GM13977 (cell line): ENCODE results near the gene FANCI.

ENCODE experiments used
- DNase-seq: peaks from one replicate; pipeline ENCODE4 v3.0.0; 2012; ENCODE audit warnings: low spot score
- CTCF ChIP-seq: IDR thresholded peaks from 2 replicates; pipeline ENCODE4 v1.5.1; 2012; ENCODE audit warnings: mild to moderate bottlenecking, control low read depth; ENCODE audit not compliant: insufficient read depth; ENCODE audit errors: extremely low read depth, missing control alignments
- in situ Hi-C: fragments of 300-500 bp; cut with MboI; formaldehyde crosslinking; loops from one replicate; pipeline ENCODE4 v1.12.0; 2022; ENCODE audit warnings: low sequenced_read_pairs, low pct_unique_long_range_greater_than_20kb, mixed read lengths, inconsistent platforms; ENCODE audit not compliant: unreplicated experiment

Gene FANCI

GRCh38 chr15:89301304-89302089, 57.7 kb downstream of the FANCI start:
- DNase-seq: no peak
- TF ChIP-seq CTCF: no peak
- in situ Hi-C loops: no loop called here

GRCh38 chr15:89303986-89304385, 60.2 kb downstream of the FANCI start:
- no peak for DNase-seq
- in situ Hi-C loops: no loop called here
- no peak for TF ChIP-seq CTCF

GRCh38 chr15:89305395-89305794, 61.6 kb downstream of the FANCI start:
- in situ Hi-C loops: no loop called here
- no peak for DNase-seq
- no peak for TF ChIP-seq CTCF

GRCh38 chr15:89307046-89307587, 63.3 kb downstream of the FANCI start:
- DNase-seq: no peak
- in situ Hi-C loops: no loop called here
- TF ChIP-seq CTCF: no peak

GRCh38 chr15:89307791-89308190, 64.0 kb downstream of the FANCI start:
- DNase-seq: no peak
- no peak for TF ChIP-seq CTCF
- in situ Hi-C loops: no loop called here

GRCh38 chr15:89308236-89308635, 64.5 kb downstream of the FANCI start:
- no peak for TF ChIP-seq CTCF
- DNase-seq: no peak
- in situ Hi-C loops: no loop called here
